ENCODE results near the gene NPIPB6.

The NPIPB6 gene

DNA sequence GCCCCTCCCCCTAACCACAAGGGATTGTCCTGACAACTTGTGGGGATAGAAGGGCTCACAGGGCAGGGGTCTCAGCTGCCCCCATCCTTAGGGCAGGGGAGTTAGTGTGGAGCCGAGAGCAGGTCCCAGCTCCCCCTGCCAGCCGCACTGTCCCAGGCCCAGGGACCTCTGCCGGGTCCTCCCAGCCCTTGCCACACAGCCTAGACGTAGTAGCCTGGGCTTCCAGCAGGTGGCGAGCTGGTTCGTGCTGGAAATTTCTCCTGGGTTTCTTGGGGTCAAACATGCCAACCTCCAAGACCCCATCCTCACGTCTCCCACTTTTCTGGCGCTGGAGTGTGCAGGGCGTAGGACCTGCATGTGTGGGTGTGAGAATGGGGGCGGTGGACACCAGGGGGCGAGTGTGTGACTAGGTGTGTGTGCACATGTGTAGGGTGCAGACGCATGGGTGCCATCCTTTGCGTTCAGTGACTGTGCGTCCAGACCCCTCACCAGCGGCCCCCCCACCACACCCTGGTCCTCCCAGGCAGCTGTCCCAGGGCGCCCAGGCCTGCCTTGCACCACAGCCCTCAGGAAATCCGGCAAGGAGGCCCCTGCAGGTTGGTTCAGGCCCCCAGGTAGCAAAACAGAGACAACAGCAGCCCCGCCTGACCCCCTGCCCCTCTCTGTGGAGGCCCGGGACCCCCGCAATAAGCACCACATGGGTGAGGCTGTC lies 41.5 kb downstream of the NPIPB6 start:
- no peak for FAIRE-seq

- no peak for FAIRE-seq
These were observed 42.6 kb downstream of the NPIPB6 start for GRCh38 chr16:28320741-28321140.

- FAIRE-seq, result no peak
These were observed 43.2 kb downstream of the NPIPB6 start for GRCh38 chr16:28320023-28320561.

- FAIRE-seq, result no peak
These were observed 43.8 kb downstream of the NPIPB6 start for GRCh38 chr16:28319476-28320022.

DNA sequence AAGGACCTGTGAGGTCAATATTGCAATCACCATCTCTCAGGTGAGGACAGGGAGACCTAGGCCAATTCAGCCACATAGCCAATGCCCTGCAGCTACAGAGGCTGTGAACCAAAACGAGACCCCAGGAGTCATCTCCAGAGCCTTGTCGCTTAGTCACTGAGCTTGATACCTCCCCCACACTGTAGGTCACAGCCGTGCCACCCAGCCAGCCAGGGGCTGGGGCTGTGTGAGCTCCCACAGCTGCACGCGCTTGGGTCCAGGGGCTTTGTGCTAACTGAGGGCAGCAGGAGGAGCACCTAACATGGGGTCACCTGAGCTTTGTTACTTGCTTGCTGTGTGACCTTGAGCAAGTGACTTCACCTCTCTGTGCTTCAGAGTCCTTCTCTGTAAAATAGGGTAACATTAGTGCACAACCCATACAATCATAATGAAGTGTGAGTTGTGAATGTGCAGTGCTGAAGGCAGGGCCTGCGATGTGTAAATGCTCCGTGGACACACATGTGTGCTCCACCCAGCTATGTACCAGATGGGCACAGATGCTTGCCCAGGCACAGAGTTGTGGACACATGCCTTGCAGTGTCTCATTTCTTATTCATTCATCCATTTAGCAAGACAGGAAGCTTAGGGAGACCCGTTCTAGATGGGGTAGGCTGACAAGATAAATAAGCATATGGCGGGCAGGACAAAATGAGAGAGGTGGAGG lies 45.1 kb downstream of the NPIPB6 start:
- FAIRE-seq, result no peak

GRCh38 chr16:28317040-28317880 lies 46.0 kb downstream of the NPIPB6 start:
- FAIRE-seq, result no peak

GRCh38 chr16:28316054-28316453 lies 47.3 kb downstream of the NPIPB6 start:
- no peak for FAIRE-seq

GRCh38 chr16:28313587-28313986 lies 49.7 kb downstream of the NPIPB6 start:
- FAIRE-seq, result no peak

- no peak for FAIRE-seq
These were observed 51.0 kb downstream of the NPIPB6 start for GRCh38 chr16:28312327-28312726.

DNA sequence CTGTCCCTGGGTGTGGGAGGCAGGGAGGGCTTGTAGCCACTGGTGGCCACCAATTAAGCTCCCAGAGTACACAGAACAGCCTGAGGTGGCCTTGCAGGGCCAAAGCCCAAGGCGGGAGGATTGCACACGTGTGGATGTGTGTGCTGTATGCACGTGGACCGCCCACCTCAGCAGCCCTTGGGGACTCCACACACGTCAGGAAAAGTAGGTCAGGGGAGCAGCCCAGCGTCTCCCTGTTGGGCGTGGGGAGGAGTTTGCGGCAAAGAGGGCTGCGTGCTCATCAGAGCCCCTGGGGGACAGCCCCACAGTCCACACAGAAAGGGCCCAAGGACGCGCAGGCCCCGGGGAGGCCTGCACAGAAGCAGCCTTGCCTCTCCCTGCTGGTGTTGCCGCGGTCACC lies 51.4 kb downstream of the NPIPB6 start:
- no peak for FAIRE-seq

DNA sequence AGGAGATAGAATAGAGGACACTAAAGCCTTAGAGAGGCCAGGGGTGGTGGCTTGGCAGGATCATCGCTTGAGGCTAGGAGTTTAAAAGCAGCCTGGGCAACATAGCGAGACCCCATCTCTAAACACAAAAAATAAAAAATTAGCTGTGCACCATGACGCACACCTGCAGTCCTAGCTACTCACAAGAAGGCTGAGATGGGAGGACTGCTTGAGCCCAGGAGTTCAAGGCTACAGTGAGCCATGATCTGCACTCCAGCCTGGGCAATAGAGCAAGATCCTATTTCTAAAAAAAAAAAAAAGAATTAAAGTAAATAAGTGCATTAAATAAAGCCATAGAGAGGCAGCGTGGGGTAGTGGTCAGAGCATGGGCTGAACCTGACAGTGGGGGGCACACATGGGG lies 51.9 kb downstream of the NPIPB6 start:
- FAIRE-seq, result no peak

DNA sequence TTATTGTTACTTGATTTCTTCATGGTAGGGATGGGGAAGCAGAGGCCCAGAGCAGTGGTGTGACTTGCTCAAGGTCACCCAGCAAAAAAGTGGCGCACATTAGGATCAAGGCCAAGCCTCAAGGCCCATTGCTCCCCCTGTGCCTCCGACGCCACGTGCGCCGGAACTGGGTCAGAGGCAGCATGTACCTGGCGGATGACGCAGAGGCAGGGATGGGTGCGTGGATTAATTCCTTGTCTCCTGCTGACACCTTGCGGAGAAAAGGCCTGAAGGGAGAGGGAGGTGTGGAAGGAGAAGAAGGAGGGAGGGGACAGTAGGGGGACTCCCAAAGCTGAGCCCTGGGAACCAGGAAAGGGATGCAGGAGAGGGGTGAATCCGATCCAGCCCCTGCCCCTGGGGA lies 52.5 kb downstream of the NPIPB6 start:
- no peak for FAIRE-seq

GRCh38 chr16:28309811-28310311 lies 53.4 kb downstream of the NPIPB6 start:
- no peak for FAIRE-seq

GRCh38 chr16:28308794-28309584 lies 54.3 kb downstream of the NPIPB6 start:
- FAIRE-seq, result no peak

GRCh38 chr16:28307936-28308335 lies 55.4 kb downstream of the NPIPB6 start:
- FAIRE-seq, result no peak

DNA sequence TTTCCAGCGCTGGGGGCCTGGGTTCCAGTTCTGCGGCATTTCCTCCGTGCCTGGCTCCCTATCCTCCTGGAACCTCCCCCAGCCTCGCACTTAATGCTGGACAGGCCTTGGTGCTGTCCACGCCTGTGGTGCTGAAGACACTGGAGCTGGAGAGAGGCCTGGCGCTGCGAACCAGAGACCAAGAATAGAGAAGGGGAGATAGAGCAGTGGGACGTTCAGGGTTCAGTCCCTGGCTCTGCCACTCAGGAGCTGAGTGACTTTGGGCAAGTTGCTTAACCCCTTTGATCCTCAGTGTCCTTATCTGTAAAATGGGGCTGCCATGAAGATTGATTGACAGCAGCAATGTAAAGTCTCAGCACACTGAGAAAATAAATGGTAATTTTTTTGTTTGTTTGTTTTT lies 59.1 kb downstream of the NPIPB6 start:
- FAIRE-seq, result no peak

- FAIRE-seq, result no peak
These were observed 60.2 kb downstream of the NPIPB6 start for GRCh38 chr16:28303132-28303531.

DNA sequence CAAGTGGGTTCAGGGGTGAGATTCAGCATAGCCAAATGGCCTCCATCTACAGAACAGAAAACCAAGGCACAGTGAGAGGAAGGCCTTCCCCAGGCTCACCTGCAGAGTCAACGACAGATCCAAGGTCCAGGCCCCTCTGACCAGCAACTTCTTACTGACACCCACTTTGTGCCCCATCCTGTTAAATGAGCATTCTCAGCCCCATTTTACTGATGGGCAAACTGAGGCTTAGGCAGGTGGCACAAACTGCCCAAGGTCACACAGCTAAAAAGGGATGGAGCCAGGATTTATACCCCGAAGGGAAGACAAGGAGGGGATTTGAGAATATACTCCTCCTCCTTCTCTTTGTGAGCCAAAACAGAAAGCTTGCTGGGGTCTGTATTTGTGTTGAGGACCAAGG lies 61.7 kb downstream of the NPIPB6 start:
- no peak for FAIRE-seq

DNA sequence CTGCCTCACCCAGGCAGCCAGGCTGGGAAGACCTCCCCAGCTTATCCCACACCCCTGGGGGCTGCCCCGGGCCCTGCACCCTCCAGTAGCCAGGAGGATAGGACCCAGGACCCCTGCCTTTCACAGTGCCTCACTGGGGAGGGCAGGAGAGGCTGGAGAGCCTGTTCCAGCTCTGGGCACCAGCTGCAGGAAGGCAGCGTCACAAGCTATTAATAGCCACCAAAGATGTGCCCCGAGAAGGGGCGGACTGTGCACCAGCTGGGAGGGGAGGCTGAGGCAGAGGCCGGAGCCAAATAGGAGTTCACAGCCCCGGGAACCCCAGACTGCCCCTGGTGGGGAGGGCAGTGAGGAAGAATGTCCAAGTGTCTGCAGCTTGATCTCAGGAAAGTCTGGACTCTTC lies 62.2 kb downstream of the NPIPB6 start:
- FAIRE-seq, result no peak

DNA sequence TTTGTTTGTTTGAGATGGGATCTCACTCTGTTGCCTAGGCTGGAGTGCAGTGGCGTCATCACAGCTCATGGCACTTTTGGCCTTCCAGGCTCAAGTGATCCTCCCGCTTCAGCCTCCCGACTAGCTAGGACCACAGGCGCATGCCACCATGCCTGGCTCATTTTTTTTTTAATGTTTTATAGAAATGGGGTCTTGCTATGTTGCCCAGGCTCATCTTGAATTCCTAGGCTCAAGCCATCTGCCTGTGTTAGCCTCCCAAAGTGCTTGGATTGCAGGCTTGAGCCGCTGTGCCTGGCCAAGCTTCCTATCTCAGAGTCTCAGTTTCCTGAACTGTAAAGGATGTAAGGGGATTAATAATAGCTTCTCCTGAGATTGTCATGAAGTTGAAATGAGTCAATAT lies 63.0 kb downstream of the NPIPB6 start:
- FAIRE-seq, result no peak

- no peak for FAIRE-seq
These were observed 64.8 kb downstream of the NPIPB6 start for GRCh38 chr16:28298511-28298878.
